Left hindlimb (tissue), 1 donor: Measurements from ENCODE around the gene PTPN4.

Experiments
- DNase-seq: peaks from one replicate; pipeline ENCODE4 v3.0.0-alpha.2; 2018

Gene PTPN4

DNA sequence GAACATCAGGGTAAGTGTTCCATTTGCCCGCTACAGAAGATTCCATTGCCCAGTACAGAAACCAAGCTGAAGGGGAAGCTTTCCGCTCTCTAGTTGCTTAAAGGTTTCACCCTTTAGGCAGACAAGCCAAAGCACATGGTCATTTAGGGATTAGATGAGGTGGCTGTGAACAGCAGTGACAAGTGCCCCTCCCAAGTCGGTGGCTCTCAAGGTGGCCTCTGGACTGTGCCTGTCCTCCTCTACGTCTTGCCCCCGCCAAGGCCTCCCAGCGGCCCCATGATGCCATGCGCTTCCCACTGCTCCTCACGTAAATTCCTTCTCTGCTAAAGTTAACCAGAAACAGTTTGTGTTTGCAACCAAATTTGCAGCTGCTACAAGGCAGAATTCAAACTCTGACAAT, 24.2 kb upstream of the PTPN4 start:
- DNase-seq = no peak

- DNase-seq = no peak
Observed at GRCh38 chr2:119736021-119736420, 23.7 kb upstream of the PTPN4 start.

DNA sequence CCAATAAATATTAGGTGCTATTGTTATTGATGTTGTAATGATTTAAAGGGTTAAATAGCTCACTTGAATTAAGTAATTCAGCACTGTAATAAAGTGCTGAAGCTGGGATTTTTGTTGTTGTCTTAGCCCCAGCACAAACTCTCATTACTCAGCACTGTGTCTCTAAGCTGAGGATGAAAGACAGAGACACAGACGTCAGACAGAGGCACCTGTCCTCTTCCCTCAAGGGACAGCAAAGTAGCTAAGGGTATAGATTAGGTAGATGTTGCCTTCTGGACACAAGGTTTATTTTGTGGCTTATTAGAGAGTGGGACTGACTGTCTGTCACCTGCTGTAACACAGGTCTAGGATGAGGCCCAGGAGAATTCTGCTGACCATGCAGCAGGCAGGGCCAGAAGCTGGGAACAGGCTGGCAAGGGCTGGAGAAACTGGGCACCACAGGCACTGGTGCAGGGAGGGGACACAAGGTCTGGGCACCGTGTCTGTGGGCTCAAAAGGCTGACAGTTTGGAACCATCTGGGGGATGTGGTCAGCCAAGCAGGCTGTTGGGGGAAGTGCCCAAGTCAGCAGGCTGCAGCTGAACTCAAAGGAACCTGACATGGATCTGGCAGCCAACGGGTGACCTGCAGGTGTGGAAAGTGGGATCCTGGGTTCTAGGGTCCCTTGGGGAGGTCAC, 20.0 kb upstream of the PTPN4 start:
- DNase-seq = no peak

DNA sequence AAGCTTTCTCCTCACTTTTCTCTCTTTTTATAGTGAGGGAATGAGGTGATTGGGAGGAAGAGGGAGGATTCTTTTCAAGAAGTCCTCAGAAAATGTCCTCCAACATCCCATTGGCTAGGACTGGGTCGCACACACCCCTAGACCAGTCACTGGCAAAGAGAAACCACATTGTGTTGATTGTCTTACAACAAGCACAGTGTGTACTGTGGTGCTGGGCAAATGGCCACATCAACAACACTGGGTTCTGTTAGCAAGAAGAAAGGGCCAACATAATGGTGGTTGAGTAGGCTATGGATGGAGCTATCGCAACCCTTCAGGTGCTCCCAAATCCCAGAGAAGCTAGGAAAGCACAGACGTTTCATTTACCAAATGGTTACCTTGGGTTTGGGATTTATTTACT, 18.7 kb upstream of the PTPN4 start:
- DNase-seq = no peak

DNA sequence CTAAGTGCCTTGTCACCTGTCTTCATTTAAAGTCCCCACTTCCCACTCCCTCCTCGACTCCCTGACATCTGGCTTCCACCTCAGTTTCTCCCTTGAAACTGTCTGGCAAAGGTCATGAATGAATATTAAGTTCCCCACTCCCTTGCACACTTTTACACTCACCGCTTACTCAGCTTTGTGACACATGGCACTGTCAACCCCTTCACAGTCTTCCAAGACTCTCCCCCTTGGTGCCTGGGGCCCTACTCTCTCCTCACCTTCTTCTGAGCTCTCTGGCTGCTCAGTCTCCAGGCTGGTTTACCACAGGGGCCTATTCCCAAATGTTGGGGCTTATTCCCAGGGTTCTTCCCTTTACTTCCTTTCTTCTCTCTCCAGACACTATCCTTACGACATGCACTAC, 17.9 kb upstream of the PTPN4 start:
- no peak for DNase-seq

DNA sequence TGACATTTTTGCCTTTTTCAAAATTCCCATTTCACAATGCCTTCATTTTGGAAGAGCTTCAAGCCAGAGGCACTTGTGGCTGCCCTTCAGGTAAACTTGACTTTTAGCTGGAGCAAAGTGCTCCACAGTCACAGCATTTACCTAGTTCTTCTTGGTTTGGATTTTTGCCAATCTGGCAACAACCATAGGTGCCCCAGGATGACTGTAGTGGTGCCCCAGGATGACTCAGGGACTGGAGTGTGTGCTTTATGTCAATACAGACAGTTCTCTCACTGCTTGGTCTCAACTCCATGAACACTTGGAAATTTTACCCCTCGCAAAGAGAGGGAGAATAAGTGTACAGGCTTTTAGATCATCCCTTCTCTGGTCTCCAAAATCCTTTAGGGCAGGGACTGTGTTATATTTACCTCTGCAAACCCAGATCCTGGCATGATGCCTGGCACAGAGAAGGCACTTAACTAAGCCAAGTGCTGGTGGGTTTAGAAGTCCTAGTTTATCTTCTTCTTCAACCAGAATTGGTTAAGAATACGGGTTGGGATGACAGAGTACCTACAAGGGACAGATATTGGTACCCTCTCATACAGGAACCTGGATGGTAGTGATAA, 15.3 kb upstream of the PTPN4 start:
- DNase-seq = no peak

DNA sequence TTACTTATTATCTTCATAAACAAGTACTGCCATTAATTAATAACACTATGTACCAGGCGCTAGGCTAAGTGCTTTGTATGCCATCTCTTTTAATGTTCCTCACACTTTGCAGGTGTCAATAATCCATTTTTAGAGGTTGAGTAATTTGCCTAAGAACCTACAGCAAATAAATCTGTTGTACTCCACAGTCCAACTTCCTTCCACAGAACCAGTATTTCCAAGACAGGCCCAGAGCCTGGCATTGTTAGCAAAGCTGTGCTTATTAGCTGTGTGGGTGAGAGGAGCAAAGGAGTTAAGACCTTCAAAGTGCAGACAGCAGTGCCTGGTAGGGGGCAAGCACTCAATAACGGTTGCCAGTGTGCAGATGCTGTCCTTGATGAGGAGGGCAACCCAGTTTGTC, 14.2 kb upstream of the PTPN4 start:
- no peak for DNase-seq

GRCh38 chr2:119746836-119747686, 12.7 kb upstream of the PTPN4 start:
- no peak for DNase-seq

- DNase-seq = no peak
Observed at GRCh38 chr2:119748135-119748534, 11.6 kb upstream of the PTPN4 start.

GRCh38 chr2:119749477-119750012, 10.2 kb upstream of the PTPN4 start:
- no peak for DNase-seq

GRCh38 chr2:119751706-119752105, 8.0 kb upstream of the PTPN4 start:
- no peak for DNase-seq

GRCh38 chr2:119753041-119753929, 6.4 kb upstream of the PTPN4 start:
- DNase-seq = no peak

DNA sequence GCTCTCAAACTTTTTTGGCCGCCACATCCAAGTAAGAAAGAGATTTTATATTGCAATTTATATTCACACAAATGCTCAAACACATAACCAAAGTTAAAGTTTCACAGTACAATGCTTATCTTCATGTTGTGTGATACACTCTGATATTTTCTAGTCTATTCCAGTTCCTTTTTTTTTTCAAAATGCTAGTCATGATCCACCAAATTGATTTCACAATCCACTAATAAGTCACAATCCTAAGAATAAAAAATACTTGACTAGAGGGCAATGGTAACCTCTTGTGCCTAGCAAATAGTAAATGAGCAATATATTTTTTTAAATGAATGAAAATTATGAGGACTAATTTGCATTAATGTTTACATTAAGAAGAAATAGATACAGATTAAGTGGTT, 5.8 kb upstream of the PTPN4 start:
- no peak for DNase-seq

DNA sequence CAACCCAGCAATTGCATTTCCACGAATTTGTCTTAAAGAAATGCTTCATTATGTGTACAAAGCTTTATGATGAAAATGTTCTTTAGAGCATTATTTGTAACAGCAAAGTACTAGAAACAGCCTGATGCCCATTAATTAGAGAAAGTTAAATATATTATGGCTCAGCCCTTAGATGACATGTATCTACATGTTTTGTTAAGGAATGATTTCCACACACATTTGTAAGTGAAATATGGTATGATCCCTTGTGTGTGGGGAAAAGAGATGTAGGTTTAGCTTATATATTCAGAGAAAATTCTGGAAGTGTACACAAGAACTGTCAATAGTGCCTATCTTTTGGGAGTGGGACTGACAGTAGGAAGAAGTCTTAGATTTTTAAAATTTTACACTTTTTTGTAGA, 3.8 kb upstream of the PTPN4 start:
- no peak for DNase-seq

DNA sequence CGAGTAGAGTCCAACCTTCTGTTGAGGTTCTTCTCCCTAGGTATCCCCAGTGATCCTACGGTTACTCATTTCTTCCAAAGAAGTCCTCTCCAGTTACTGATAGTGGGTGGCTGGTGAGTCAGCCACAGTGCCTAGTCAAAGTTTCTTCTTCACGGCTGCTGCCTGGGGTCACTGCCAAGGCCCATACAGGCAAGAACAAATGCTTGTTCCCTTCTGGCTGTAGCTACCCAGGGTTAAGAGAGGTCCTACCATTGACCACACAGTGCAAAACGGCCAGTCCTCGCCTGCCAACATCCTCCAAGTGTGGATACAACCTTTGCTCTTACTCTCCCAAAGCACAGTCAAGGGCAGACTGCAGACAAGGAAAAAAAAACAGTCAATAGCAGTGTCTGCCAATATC, 2.9 kb upstream of the PTPN4 start:
- no peak for DNase-seq

- DNase-seq = no peak
Observed at GRCh38 chr2:119758881-119759450, 756 bp upstream of the PTPN4 start.

DNA sequence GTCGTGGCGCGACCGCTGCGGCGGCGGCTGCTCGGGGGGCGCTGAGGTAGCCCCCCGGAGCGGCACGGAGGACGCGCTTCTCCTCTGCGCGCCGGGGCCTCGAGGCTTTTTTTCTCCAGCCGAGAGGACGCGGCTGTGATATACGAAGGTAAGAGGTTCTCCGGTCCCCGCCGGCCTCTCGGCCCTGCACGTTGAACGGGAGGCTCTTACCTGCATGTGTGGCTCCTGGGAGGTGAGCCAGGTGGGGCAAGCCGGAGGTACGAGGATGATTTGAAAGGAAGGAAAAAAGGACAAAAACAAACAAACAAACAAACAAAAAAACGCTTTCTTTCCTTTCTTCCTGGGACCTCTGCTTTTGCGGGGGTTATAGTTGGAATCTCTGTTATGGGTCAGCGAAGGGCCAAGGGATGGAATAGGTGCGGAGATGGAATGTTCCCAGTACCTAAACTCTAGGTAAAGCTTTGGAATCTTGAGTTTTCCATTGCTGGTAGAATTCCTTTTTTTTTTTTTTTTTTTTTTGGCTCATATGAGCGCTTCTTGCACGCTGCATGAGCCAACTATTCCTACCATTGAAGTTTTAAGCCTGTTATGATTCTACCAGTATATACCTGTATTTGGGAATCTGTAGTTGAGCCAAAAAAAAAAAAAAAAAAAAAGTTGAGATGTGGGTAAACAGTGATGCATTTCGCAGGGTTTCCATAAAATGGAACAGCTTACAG, 674 bp downstream of the PTPN4 start:
- no peak for DNase-seq

DNA sequence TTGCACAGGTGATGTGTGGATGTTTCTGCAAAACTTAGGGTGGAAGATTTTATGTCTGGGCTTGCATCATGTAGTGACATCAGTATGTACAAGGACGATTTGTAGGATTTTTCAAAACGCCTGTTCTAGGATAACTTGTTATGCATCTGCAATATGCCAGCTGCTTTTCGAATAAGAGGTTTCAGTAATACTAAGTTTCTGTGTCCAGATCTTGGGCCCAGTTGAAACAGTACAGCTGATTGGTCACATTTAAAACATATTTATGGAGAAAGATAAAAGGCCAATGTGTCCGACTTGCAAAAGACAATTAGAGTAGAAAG, 1.2 kb downstream of the PTPN4 start:
- DNase-seq = no peak

GRCh38 chr2:119764832-119765231, 5.1 kb downstream of the PTPN4 start:
- DNase-seq = no peak

DNA sequence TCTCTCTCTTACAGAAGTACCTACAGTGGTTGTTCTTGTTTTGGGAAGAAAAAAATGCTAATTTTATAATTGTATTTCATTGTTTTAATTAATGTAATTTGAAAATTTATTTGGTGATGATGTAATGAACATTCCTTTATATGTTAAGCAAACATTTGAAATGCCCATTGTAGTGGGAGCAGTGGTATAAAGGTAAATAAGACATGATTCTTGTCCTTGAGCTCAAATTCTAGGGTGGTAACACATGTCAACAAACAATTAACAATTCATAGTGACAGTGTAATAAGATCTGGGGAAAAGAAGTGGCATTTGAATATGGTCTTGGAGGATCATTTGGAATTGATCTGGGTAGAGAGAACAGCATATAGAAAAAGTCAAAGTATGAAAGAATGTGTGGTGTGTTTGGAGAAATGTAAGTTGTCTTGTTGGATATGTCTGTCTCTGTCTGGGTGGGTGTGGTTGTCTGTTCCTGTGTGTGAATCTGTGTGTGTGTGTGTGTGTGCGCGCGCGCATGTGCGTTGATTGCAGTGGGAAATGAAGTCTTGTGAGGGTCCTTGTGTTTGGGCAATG, 5.8 kb downstream of the PTPN4 start:
- no peak for DNase-seq

- DNase-seq = no peak
Observed at GRCh38 chr2:119766944-119767343, 7.2 kb downstream of the PTPN4 start.

DNA sequence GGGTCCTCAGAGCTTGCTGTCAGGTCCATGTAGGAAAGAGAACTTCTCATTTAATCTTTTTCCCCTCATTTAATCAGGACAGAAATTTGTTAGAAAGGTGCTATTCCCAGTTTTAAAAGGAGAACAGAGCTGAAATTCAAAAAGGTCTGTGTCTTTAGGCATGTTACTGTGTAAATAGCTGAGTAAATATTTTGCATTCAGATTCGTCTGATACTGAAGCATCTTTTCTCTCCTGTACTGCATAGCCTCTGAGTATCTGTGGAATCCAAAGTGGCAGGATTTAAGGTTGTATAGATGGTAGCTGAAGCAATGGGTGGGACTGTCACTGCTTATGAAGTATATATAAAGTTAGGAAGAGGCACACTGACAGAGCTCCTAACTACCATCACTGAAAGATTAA, 9.0 kb downstream of the PTPN4 start:
- no peak for DNase-seq
